C4-2B (cell line): ENCODE measurements around the gene CFAP90.
A peak's percentile ranks its signal among the peaks of the same experiment; 100 is the strongest.

Experiments used
- H3K27ac ChIP-seq: fragments of 450-650 bp; 2 replicates; pipeline ENCODE4 v1.5.1; 2017
- CTCF ChIP-seq: fragments of 450-650 bp; conservative IDR thresholded peaks from 2 replicates; pipeline ENCODE4 v1.5.1; 2017; ENCODE audit warnings: mild to moderate bottlenecking
- ZFX ChIP-seq: fragments of 450-650 bp; IDR thresholded peaks from 2 replicates; pipeline ENCODE4 v1.6.1; 2017

CFAP90 gene

GRCh38 chr5:7811715-7812114 lies 39.2 kb downstream of the CFAP90 start:
- no peak for TF ChIP-seq ZFX
- TF ChIP-seq CTCF, result no peak
- no peak overlapping the region for H3K27ac ChIP-seq

- no peak overlapping the region for H3K27ac ChIP-seq
- TF ChIP-seq ZFX (no peak), CTCF (no peak)
Measured at GRCh38 chr5:7808998-7809397, 41.9 kb downstream of the CFAP90 start.

- no peak overlapping the region for H3K27ac ChIP-seq
- TF ChIP-seq ZFX (no peak), CTCF (peak; percentile 42)
Measured at GRCh38 chr5:7805379-7805778, 45.6 kb downstream of the CFAP90 start.

GRCh38 chr5:7803937-7804336 lies 47.0 kb downstream of the CFAP90 start:
- H3K27ac ChIP-seq, result no peak overlapping the region
- no peak for TF ChIP-seq ZFX
- TF ChIP-seq CTCF, result no peak

GRCh38 chr5:7802855-7803254 lies 48.1 kb downstream of the CFAP90 start:
- H3K27ac ChIP-seq, result no peak overlapping the region
- TF ChIP-seq ZFX, result no peak
- no peak for TF ChIP-seq CTCF

- TF ChIP-seq CTCF (no peak), ZFX (no peak)
- H3K27ac ChIP-seq, result no peak overlapping the region
Measured at GRCh38 chr5:7801891-7802614, 48.9 kb downstream of the CFAP90 start.

- no peak for TF ChIP-seq CTCF
- TF ChIP-seq ZFX, result no peak
- H3K27ac ChIP-seq, result no peak overlapping the region
Measured at GRCh38 chr5:7795306-7795705, 55.6 kb downstream of the CFAP90 start.
